ENCODE results near the gene CUX1. TPM values are rescaled to one million over a fixed set of nuclear protein-coding genes. Genes with fewer than 3 reads are reported as not detected.
A peak's percentile ranks its signal among the peaks of the same experiment; 100 is the strongest.

The CUX1 gene
- total RNA-seq, 1 experiment from 2014 or later, result 53.5 TPM

- no peak overlapping the region for H3K4me3 Mint-ChIP-seq
- Histone ChIP-seq H2BK12ac (ENCODE audit: insufficient read length, low read depth, low read length) (no peak overlapping the region), H4K8ac (replicated peaks; ENCODE audit: insufficient read length, low read depth, low read length) (no peak overlapping the region), H2BK5ac (ENCODE audit: insufficient read length, low read length) (no peak overlapping the region), H3T11ph (ENCODE audit: low read length) (no peak overlapping the region), H4K5ac (ENCODE audit: insufficient read length, low read depth, low read length) (no peak overlapping the region), H3K4ac (ENCODE audit: low read depth, low read length) (no peak overlapping the region), H2BK120ac (ENCODE audit: low read depth, low read length, poor library complexity, severe bottlenecking) (no peak overlapping the region), H3K23me2 (ENCODE audit: insufficient read length, low read depth, low read length, poor library complexity, severe bottlenecking) (no peaks in the 10 kb centered on the region), H4K91ac (ENCODE audit: insufficient read length, low read depth, low read length) (no peak overlapping the region), H2AK5ac (ENCODE audit: insufficient read length, low read length) (no peak overlapping the region), H3K27me3 (ENCODE audit: insufficient read depth, low read length) (no peaks in the 10 kb centered on the region), H2BK15ac (ENCODE audit: low read depth, low read length) (no peak overlapping the region), H3K79me2 (ENCODE audit: insufficient read depth, low read length) (no peaks in the 10 kb centered on the region), H3K18ac (ENCODE audit: insufficient read length, low read depth, low read length) (no peak overlapping the region), H3K4me1 (ENCODE audit: insufficient read depth, low read length) (no peaks in the 10 kb centered on the region), H3K27ac (ENCODE audit: insufficient read length, low read depth, low read length) (no peak overlapping the region), H3K56ac (ENCODE audit: insufficient read length, low read depth, low read length) (no peak overlapping the region), H3K4me2 (ENCODE audit: insufficient read depth, insufficient read length, low read length) (no peak overlapping the region), H3K9me3 (ENCODE audit: control insufficient read depth, low read depth, low read length) (no peaks in the 10 kb centered on the region), H3K9ac (ENCODE audit: extremely low read depth, insufficient read length, low read length) (no peak overlapping the region), H2AFZ (ENCODE audit: low read length) (no peak overlapping the region), H4K20me1 (ENCODE audit: control insufficient read depth, insufficient read depth, insufficient read length) (no peaks in the 10 kb centered on the region), H2BK20ac (ENCODE audit: low read depth, low read length, poor library complexity, severe bottlenecking) (no peak overlapping the region), H3K14ac (ENCODE audit: insufficient read depth, low read length) (no peak overlapping the region), H3K79me1 (ENCODE audit: insufficient read depth, low read depth, low read length, poor library complexity, severe bottlenecking) (no peaks in the 10 kb centered on the region), H3K23ac (ENCODE audit: insufficient read length, low read depth, low read length) (no peak overlapping the region)
- H3K36me3 Mint-ChIP-seq (ENCODE audit: insufficient read depth in 1 of 3, low read depth in 3 of 3), result no peaks in the 10 kb centered on the region
- peak; percentile 97 for TF ChIP-seq CTCF (conservative IDR thresholded peaks at IDR 0.05)
- DNase-seq, result peak; percentile 83
- H3K27ac Mint-ChIP-seq, result no peak overlapping the region; a peak in 1 of 7 replicates
- H3K4me1 Mint-ChIP-seq, result peaks cover 3 to 6% of the 10 kb centered on the region in 2 experiments
- WGBS (ENCODE audit: extremely low coverage, insufficient read length, low lambda C conversion rate), result no CpG with 5 or more reads among the region's 21 CpGs
- no peaks in the 10 kb centered on the region for H3K9me3 Mint-ChIP-seq
- H3K27me3 Mint-ChIP-seq (ENCODE audit: low read depth), result peaks cover 1% of the 10 kb centered on the region; the same call in 1 of the 2 replicates
Observed at GRCh38 chr7:102272075-102272916, 454.9 kb downstream of the CUX1 start.

Measured in H9 (cell line).